SK-N-MC (cell line): ENCODE data around the gene RFFL.

Experiments used
- EZH2 ChIP-seq: fragments of 200-600 bp; sonication (generic); IDR thresholded peaks from one replicate; pipeline ENCODE4 v1.6.1; 2017; ENCODE audit warnings: antibody characterized with exemption
- POLR2AphosphoS5 ChIP-seq: IDR thresholded peaks from 2 replicates; pipeline ENCODE4 v1.6.1; 2012; ENCODE audit warnings: mild to moderate bottlenecking, low read depth, low read length, borderline replicate concordance

DNA sequence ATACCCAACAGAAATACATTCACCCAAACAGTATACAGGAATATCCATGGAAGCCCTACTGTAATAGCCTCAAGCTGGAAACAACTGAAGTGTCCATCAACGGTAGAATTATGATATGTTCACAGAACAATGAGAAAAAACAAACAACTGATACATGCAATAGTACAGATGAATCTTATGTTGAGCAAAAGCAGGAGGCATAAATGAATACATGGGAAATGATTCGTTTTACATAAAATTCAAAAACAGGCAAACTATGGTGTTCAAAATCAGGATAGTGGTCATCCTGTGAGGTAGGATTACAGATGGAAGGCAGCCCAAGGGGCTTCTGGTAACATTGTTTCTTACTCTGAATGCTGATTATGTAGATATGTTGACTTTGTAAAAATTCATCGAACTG is 25.1 kb downstream of the RFFL start:
- TF ChIP-seq EZH2 = no peak
- no peak for TF ChIP-seq POLR2AphosphoS5
